Measurements from ENCODE around the gene RIOK2. TPM values are rescaled to one million over a fixed set of nuclear protein-coding genes. Genes with fewer than 3 reads are reported as not detected.

The RIOK2 gene
- total RNA-seq, 3 donors from 2014 or later (not counting 1 experiment from before 2014, with no cell fraction given), result 26.3 to 31.0 (median 28.2) TPM

GRCh38 chr5:97112230-97112629 lies 70.8 kb downstream of the RIOK2 start:
- no peak for ATAC-seq
- no peak for TF ChIP-seq CTCF (IDR thresholded peaks at IDR 0.05)
- DNase-seq, result no peak
- Mint-ChIP-seq H3K4me3 (no peak overlapping the region), H3K27ac (no peak overlapping the region), H3K36me3 (no peaks in the 10 kb centered on the region), H3K27me3 (ENCODE audit: low read depth in 2 of 2) (peaks cover 5 to 13% of the 10 kb centered on the region in 2 donors), H3K9me3 (no peaks in the 10 kb centered on the region), H3K4me1 (no peaks in the 10 kb centered on the region)
- no peaks in the 10 kb centered on the region for H3K27me3 ChIP-seq (ENCODE audit: control insufficient read depth, insufficient read depth, low read length)
- no peaks in the 10 kb centered on the region for H3K4me1 ChIP-seq (ENCODE audit: control insufficient read depth, insufficient read depth, low read length)
- H3K36me3 ChIP-seq (ENCODE audit: control insufficient read depth, insufficient read depth, low read length), result no peaks in the 10 kb centered on the region
- intact Hi-C loops (cut with micrococcal nuclease), result no loop called here
- no peaks in the 10 kb centered on the region for H3K9me3 ChIP-seq (ENCODE audit: control insufficient read depth, insufficient read depth, low read length)
- 88% methylated on average over 6 of the region's 6 CpGs for WGBS (ENCODE audit: insufficient coverage)
- H3K27ac ChIP-seq (ENCODE audit: low read length), result no peak overlapping the region
- H3K4me3 ChIP-seq (ENCODE audit: low read length), result no peak overlapping the region

- no peak for ATAC-seq
- Histone ChIP-seq H3K4me3 (ENCODE audit: low read length) (no peak overlapping the region), H3K36me3 (ENCODE audit: control insufficient read depth, insufficient read depth, low read length) (no peaks in the 10 kb centered on the region), H3K9me3 (ENCODE audit: control insufficient read depth, insufficient read depth, low read length) (no peaks in the 10 kb centered on the region), H3K27ac (ENCODE audit: low read length) (no peak overlapping the region), H3K4me1 (ENCODE audit: control insufficient read depth, insufficient read depth, low read length) (no peaks in the 10 kb centered on the region), H3K27me3 (ENCODE audit: control insufficient read depth, insufficient read depth, low read length) (no peaks in the 10 kb centered on the region)
- Mint-ChIP-seq H3K27ac (no peak overlapping the region), H3K9me3 (no peaks in the 10 kb centered on the region), H3K4me3 (no peak overlapping the region), H3K36me3 (no peaks in the 10 kb centered on the region), H3K27me3 (ENCODE audit: low read depth in 2 of 2) (peaks cover 5 to 13% of the 10 kb centered on the region in 2 donors), H3K4me1 (no peaks in the 10 kb centered on the region)
- DNase-seq, result peak in 1 of 2 donors; percentile 22
- no peak for TF ChIP-seq CTCF (IDR thresholded peaks at IDR 0.05)
- intact Hi-C loops (cut with micrococcal nuclease), result no loop called here
- WGBS (ENCODE audit: insufficient coverage), result 16% methylated on average over 3 of the region's 4 CpGs
Observed at GRCh38 chr5:97111616-97112015, 71.4 kb downstream of the RIOK2 start.

GRCh38 chr5:97111004-97111403 lies 72.0 kb downstream of the RIOK2 start:
- ATAC-seq, result no peak
- H3K27me3 Mint-ChIP-seq (ENCODE audit: low read depth in 2 of 2), result peaks cover 5 to 19% of the 10 kb centered on the region in 2 donors
- no peaks in the 10 kb centered on the region for H3K36me3 Mint-ChIP-seq
- no peak for TF ChIP-seq CTCF (IDR thresholded peaks at IDR 0.05)
- DNase-seq, result no peak
- no peak overlapping the region for H3K4me3 Mint-ChIP-seq
- H3K9me3 Mint-ChIP-seq, result no peaks in the 10 kb centered on the region
- no peaks in the 10 kb centered on the region for H3K27me3 ChIP-seq (ENCODE audit: control insufficient read depth, insufficient read depth, low read length)
- no peaks in the 10 kb centered on the region for H3K4me1 Mint-ChIP-seq
- no peak overlapping the region for H3K27ac Mint-ChIP-seq
- no peaks in the 10 kb centered on the region for H3K4me1 ChIP-seq (ENCODE audit: control insufficient read depth, insufficient read depth, low read length)
- intact Hi-C loops (cut with micrococcal nuclease), result no loop called here
- no peaks in the 10 kb centered on the region for H3K9me3 ChIP-seq (ENCODE audit: control insufficient read depth, insufficient read depth, low read length)
- H3K27ac ChIP-seq (ENCODE audit: low read length), result no peak overlapping the region
- 85% methylated on average over 2 of the region's 5 CpGs for WGBS (ENCODE audit: insufficient coverage)
- no peaks in the 10 kb centered on the region for H3K36me3 ChIP-seq (ENCODE audit: control insufficient read depth, insufficient read depth, low read length)
- H3K4me3 ChIP-seq (ENCODE audit: low read length), result no peak overlapping the region

Other genes with a start within 250 kb of the RIOK2 start
- gene LNPEP, start 247.2 kb downstream of the RIOK2 start, total RNA-seq, result 100 to 1,000 TPM; 126 to 162 (median 135) TPM
- not detected for gene LIX1, start 40.6 kb downstream of the RIOK2 start, total RNA-seq

Data from natural killer cell (primary cell).